Activated naive CD8-positive, alpha-beta T cell (primary cell): ENCODE data around the gene PCSK5.
A peak's percentile ranks its signal among the peaks of the same experiment; 100 is the strongest.

ENCODE experiments used
- H3K27ac Mint-ChIP-seq: one replicate; pipeline ENCODE4 v1.8.0; 2021; ENCODE audit warnings: mixed read lengths
- H3K27me3 Mint-ChIP-seq: one replicate; pipeline ENCODE4 v1.8.0; 2021; ENCODE audit warnings: mixed read lengths
- H3K36me3 Mint-ChIP-seq: one replicate; pipeline ENCODE4 v1.8.0; 2021; ENCODE audit warnings: mixed read lengths
- H3K4me1 Mint-ChIP-seq: one replicate; pipeline ENCODE4 v1.8.0; 2021; ENCODE audit warnings: low read depth, mixed read lengths
- H3K4me3 Mint-ChIP-seq: one replicate; pipeline ENCODE4 v1.8.0; 2021; ENCODE audit warnings: mild to moderate bottlenecking, mixed read lengths
- H3K9me3 Mint-ChIP-seq: one replicate; pipeline ENCODE4 v1.8.0; 2021; ENCODE audit warnings: low read depth, mixed read lengths

The PCSK5 gene

DNA sequence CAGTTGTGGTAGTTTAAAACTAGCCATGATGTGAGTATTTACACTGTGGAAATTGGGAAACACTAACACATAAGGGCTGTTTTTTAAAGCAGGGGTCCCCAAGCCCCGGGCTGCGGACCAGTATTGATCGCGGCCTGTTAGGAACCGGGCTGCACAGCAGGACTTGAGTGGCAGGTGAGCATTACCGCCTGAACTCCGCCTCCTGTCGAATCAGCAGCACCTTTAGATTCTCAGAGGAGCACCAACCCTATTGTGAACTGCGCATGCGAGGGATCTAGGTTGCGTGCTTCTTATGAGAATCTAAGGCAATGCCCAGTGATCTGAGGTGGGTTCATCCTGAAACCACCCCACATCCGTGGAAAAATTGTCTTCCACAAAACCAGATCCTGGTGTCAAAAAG is 127.8 kb downstream of the PCSK5 start:
- H3K9me3 Mint-ChIP-seq: no peaks in the 10 kb centered on the region
- H3K27me3 Mint-ChIP-seq: no peaks in the 10 kb centered on the region
- no peak overlapping the region for H3K4me3 Mint-ChIP-seq
- peaks cover 2% of the 10 kb centered on the region for H3K36me3 Mint-ChIP-seq
- no peak overlapping the region for H3K27ac Mint-ChIP-seq
- peaks cover 75% of the 10 kb centered on the region for H3K4me1 Mint-ChIP-seq

DNA sequence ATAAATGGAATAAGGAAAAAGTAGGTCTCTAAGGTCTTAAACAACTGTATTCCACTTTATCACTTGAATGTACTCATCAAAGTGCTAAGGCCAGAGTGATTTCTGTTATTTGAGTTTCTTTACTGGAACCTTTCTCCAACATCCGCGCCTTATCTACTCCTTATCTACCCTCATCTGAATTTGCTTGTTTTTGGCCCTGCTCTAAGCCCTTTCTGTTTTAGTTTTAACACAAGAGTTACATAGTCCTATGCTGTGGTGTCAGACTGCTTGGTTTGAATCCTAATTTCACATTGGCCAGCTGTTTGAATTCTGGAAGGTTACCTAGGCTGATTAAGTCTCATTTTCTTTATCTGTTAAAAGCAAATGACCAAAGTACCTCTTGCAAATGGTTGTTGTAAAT is 128.3 kb downstream of the PCSK5 start:
- Mint-ChIP-seq H3K27me3 (no peaks in the 10 kb centered on the region), H3K4me3 (peak overlapping the region; percentile 58), H3K36me3 (peaks cover 2% of the 10 kb centered on the region), H3K4me1 (peaks cover 77% of the 10 kb centered on the region), H3K9me3 (no peaks in the 10 kb centered on the region), H3K27ac (peak overlapping the region; percentile 80)

DNA sequence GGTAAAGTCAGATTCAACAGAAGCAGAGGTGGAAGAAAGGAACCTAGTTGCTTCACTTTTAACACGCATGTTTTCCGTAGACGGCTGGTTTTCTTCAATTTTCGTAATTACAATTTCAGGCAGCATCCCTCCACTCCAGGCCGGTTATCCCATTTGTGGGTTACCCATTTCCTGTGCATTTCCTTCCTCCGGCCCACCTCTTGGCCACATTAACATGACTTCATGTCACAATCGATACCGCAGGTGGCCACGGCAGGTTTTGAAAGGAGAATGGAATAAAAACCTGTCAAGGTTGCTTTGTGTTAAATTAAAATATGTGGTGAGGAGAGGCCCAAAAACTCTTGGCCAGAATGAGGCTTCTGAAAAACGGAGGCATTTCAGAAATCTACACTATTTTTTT is 130.2 kb downstream of the PCSK5 start:
- H3K4me1 Mint-ChIP-seq: peaks cover 91% of the 10 kb centered on the region
- H3K27me3 Mint-ChIP-seq: no peaks in the 10 kb centered on the region
- H3K27ac Mint-ChIP-seq: peak overlapping the region; percentile 96
- H3K4me3 Mint-ChIP-seq: peak overlapping the region; percentile 53
- H3K9me3 Mint-ChIP-seq: no peaks in the 10 kb centered on the region
- H3K36me3 Mint-ChIP-seq: peaks cover 2% of the 10 kb centered on the region

- no peak overlapping the region for H3K4me3 Mint-ChIP-seq
These were observed 131.8 kb downstream of the PCSK5 start for GRCh38 chr9:76022317-76022716.

GRCh38 chr9:76023715-76024195 is 133.3 kb downstream of the PCSK5 start:
- Mint-ChIP-seq H3K9me3 (no peaks in the 10 kb centered on the region), H3K36me3 (peaks cover 3% of the 10 kb centered on the region), H3K4me1 (peaks cover 97% of the 10 kb centered on the region), H3K4me3 (peak overlapping the region; percentile 86), H3K27me3 (no peaks in the 10 kb centered on the region), H3K27ac (peak overlapping the region; percentile 96)

More at GRCh38 chr9:76022317-76022716, 131.8 kb downstream of the PCSK5 start:
- Mint-ChIP-seq H3K9me3 (no peaks in the 10 kb centered on the region), H3K36me3 (no peaks in the 10 kb centered on the region), H3K27me3 (no peaks in the 10 kb centered on the region), H3K27ac (peak overlapping the region; percentile 96), H3K4me1 (peaks cover 96% of the 10 kb centered on the region)

DNA sequence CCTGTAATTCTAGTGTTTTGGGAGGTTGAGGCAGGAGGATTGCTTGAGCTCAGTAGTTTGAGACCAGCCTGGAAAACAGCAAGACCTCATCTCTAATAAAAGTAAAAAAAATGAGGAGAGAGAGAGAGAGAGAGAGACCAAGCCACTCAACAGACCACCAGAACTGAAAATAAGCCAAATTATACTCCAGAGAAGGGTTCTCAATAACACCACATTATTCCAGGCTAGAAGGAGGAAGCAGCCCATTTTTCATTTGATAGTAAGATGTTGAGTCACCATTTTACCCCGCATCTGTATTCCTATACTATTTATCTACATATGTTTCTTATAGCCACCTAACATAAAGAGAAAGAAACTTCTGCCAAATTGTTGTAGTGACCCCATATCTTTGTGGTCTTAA is 134.8 kb downstream of the PCSK5 start:
- H3K27me3 Mint-ChIP-seq: no peaks in the 10 kb centered on the region
- H3K4me1 Mint-ChIP-seq: peaks cover 87% of the 10 kb centered on the region
- peak overlapping the region; percentile 96 for H3K27ac Mint-ChIP-seq
- H3K4me3 Mint-ChIP-seq: peak overlapping the region; percentile 49
- H3K9me3 Mint-ChIP-seq: no peaks in the 10 kb centered on the region
- peaks cover 8% of the 10 kb centered on the region for H3K36me3 Mint-ChIP-seq

- peaks cover 80% of the 10 kb centered on the region for H3K4me1 Mint-ChIP-seq
- H3K36me3 Mint-ChIP-seq: peaks cover 15% of the 10 kb centered on the region
- H3K27ac Mint-ChIP-seq: peak overlapping the region; percentile 84
- peak overlapping the region; percentile 46 for H3K4me3 Mint-ChIP-seq
- H3K27me3 Mint-ChIP-seq: no peaks in the 10 kb centered on the region
- no peaks in the 10 kb centered on the region for H3K9me3 Mint-ChIP-seq
These were observed 136.3 kb downstream of the PCSK5 start for GRCh38 chr9:76026796-76027195.

GRCh38 chr9:76027416-76027815 is 136.9 kb downstream of the PCSK5 start:
- Mint-ChIP-seq H3K4me1 (peaks cover 80% of the 10 kb centered on the region), H3K4me3 (peak overlapping the region; percentile 46), H3K27ac (peak overlapping the region; percentile 84), H3K36me3 (peaks cover 15% of the 10 kb centered on the region), H3K27me3 (no peaks in the 10 kb centered on the region), H3K9me3 (no peaks in the 10 kb centered on the region)

DNA sequence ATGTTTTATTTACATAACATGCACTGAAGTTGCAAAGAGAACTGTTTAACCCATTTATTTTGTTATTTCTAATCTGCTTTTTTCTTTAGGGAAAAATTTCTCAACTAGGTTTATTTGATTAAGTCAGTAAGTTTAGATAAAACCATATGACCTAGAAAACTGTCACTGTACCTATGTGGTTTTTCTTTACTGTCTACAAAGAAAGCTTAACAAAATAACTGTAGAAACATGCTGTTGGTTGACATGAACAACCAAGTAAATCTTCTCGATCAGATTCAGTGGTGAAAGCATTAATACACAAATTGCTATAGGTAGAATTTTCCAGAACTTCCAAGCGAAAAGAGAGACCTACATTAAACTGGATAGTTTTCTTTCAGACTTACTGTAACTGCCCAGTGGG is 137.4 kb downstream of the PCSK5 start:
- H3K4me3 Mint-ChIP-seq: peak overlapping the region; percentile 46
- H3K4me1 Mint-ChIP-seq: peaks cover 80% of the 10 kb centered on the region
- peak overlapping the region; percentile 52 for H3K27ac Mint-ChIP-seq

DNA sequence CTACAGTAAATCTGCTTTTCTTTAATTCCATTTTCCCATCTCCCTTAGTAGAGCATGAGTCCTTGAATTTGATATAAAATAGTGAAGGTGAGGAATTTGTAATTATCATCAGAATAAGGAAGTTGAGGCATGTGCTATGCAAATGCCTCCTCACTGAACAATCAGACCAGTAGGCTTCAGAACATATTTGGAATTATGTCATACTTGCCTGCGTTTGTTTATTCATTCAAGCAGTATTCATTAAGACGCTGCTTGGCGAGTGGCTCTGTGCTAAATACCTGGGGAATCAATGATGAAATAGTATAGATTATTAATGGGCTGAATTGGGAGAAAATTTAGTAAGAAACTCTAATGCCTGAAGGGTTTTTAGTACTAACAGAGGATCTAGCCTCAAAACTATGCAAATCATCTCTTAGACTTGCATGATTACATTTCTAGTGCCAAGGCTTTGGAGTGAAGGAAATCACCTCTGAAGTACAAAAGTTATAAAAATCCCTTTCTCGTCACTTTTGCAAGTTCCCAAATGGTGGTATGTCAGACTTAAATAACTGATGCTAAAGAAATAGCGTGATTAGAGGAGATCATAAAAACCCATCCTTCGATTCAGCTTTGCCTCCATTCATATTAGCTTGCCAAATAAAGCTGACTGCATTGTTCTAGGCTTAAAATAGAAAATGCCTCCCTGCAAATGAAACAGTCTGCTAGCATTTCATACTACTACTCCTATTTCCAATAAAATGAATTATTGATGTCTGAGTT is 141.7 kb downstream of the PCSK5 start:
- no peaks in the 10 kb centered on the region for H3K9me3 Mint-ChIP-seq
- peak overlapping the region; percentile 35 for H3K27ac Mint-ChIP-seq
- H3K36me3 Mint-ChIP-seq: peaks cover 26% of the 10 kb centered on the region
- H3K4me3 Mint-ChIP-seq: peak overlapping the region; percentile 38
- peaks cover 55% of the 10 kb centered on the region for H3K4me1 Mint-ChIP-seq
- H3K27me3 Mint-ChIP-seq: no peaks in the 10 kb centered on the region

More for the DNA sequence above, 137.4 kb downstream of the PCSK5 start:
- Mint-ChIP-seq H3K36me3 (peaks cover 15% of the 10 kb centered on the region), H3K27me3 (no peaks in the 10 kb centered on the region), H3K9me3 (no peaks in the 10 kb centered on the region)

GRCh38 chr9:76032797-76033373 is 142.4 kb downstream of the PCSK5 start:
- peaks cover 51% of the 10 kb centered on the region for H3K4me1 Mint-ChIP-seq
- H3K27ac Mint-ChIP-seq: peak overlapping the region; percentile 35
- no peaks in the 10 kb centered on the region for H3K9me3 Mint-ChIP-seq
- peaks cover 30% of the 10 kb centered on the region for H3K36me3 Mint-ChIP-seq
- peak overlapping the region; percentile 38 for H3K4me3 Mint-ChIP-seq
- H3K27me3 Mint-ChIP-seq: no peaks in the 10 kb centered on the region

GRCh38 chr9:76034049-76034448 is 143.6 kb downstream of the PCSK5 start:
- Mint-ChIP-seq H3K4me1 (peaks cover 41% of the 10 kb centered on the region), H3K36me3 (peaks cover 27% of the 10 kb centered on the region), H3K4me3 (peak overlapping the region; percentile 17), H3K9me3 (no peaks in the 10 kb centered on the region), H3K27ac (peak overlapping the region; percentile 88), H3K27me3 (no peaks in the 10 kb centered on the region)

DNA sequence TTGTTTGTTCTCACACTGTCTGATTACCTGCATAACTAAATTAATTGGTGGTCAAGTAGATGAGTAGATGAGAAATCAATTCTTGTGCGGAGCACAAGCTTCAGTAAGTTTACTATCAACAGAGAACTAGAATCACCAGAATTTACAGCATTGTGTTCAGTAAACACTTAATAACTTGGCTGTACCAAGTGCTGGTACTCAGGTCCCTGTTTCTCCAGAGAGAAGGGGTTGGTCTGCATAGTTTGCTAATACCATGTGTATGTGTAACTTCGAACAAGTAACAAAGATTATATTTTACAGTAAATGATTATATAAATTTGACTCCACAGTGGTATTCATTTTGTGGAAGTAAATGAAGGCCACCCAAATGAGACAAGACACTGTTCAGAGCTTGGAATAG is 146.3 kb downstream of the PCSK5 start:
- H3K27ac Mint-ChIP-seq: no peak overlapping the region
- H3K9me3 Mint-ChIP-seq: no peaks in the 10 kb centered on the region
- no peaks in the 10 kb centered on the region for H3K27me3 Mint-ChIP-seq

GRCh38 chr9:76037587-76038225 is 147.2 kb downstream of the PCSK5 start:
- Mint-ChIP-seq H3K27ac (no peak overlapping the region), H3K27me3 (no peaks in the 10 kb centered on the region), H3K36me3 (peaks cover 26% of the 10 kb centered on the region), H3K4me1 (peaks cover 26% of the 10 kb centered on the region), H3K9me3 (no peaks in the 10 kb centered on the region), H3K4me3 (no peak overlapping the region)

More for the DNA sequence above, 146.3 kb downstream of the PCSK5 start:
- H3K4me3 Mint-ChIP-seq: no peak overlapping the region
- H3K4me1 Mint-ChIP-seq: peaks cover 35% of the 10 kb centered on the region
- peaks cover 23% of the 10 kb centered on the region for H3K36me3 Mint-ChIP-seq

DNA sequence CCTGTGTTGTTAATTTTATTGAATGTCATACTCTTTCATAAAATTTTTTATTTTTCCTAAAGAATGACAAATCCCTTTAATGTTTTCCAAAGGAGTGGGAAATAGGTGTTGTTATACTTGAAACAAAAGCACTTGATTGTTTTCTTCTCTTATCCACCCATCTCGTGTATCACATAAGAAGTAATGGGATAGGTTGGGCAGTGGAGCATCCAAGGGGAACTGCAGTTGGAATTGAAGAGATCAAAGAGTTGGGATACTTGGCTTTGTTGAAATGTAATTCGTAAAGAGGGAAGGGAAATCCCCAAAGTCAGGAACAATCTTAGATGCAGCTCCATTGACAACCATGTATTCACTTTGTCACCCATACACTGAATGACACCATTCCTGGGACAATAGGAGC is 148.0 kb downstream of the PCSK5 start:
- H3K36me3 Mint-ChIP-seq: peaks cover 27% of the 10 kb centered on the region
- H3K27me3 Mint-ChIP-seq: no peaks in the 10 kb centered on the region
- H3K4me1 Mint-ChIP-seq: peaks cover 20% of the 10 kb centered on the region
- no peak overlapping the region for H3K27ac Mint-ChIP-seq
- H3K4me3 Mint-ChIP-seq: no peak overlapping the region
- no peaks in the 10 kb centered on the region for H3K9me3 Mint-ChIP-seq
